GM18520 (cell line): ENCODE results near the gene UNKL.
"Not testable (repeated sequence)": the region's sequence is repeated elsewhere in the genome, so short reads cannot be mapped to it uniquely, and the experiment has no call there.

Experiments used
- ATAC-seq: cut with Tn5 transposase; IDR thresholded peaks from one replicate; pipeline ENCODE4 v1.9.1; 2021; ENCODE audit not compliant: unreplicated experiment

The UNKL gene

GRCh38 chr16:1330260-1330914 is 84.1 kb downstream of the UNKL start:
- no peak for ATAC-seq

GRCh38 chr16:1328961-1329360 is 85.5 kb downstream of the UNKL start:
- ATAC-seq: not testable (repeated sequence)

- not testable (repeated sequence) for ATAC-seq
These were observed 86.4 kb downstream of the UNKL start for GRCh38 chr16:1328136-1328535.

GRCh38 chr16:1327619-1327947 is 86.9 kb downstream of the UNKL start:
- no peak for ATAC-seq

- no peak for ATAC-seq
These were observed 87.4 kb downstream of the UNKL start for GRCh38 chr16:1326946-1327618.

GRCh38 chr16:1326391-1326790 is 88.1 kb downstream of the UNKL start:
- ATAC-seq: no peak

- no peak for ATAC-seq
These were observed 88.7 kb downstream of the UNKL start for GRCh38 chr16:1325673-1326371.

- no peak for ATAC-seq
These were observed 89.2 kb downstream of the UNKL start for GRCh38 chr16:1325261-1325660.

- no peak for ATAC-seq
These were observed 90.1 kb downstream of the UNKL start for GRCh38 chr16:1324286-1324826.

GRCh38 chr16:1323296-1324239 is 90.9 kb downstream of the UNKL start:
- no peak for ATAC-seq

GRCh38 chr16:1322407-1322806 is 92.1 kb downstream of the UNKL start:
- no peak for ATAC-seq

GRCh38 chr16:1320658-1321240 is 93.8 kb downstream of the UNKL start:
- no peak for ATAC-seq

- ATAC-seq: no peak
These were observed 94.4 kb downstream of the UNKL start for GRCh38 chr16:1320097-1320496.

- no peak for ATAC-seq
These were observed 95.5 kb downstream of the UNKL start for GRCh38 chr16:1319041-1319440.

- no peak for ATAC-seq
These were observed 96.3 kb downstream of the UNKL start for GRCh38 chr16:1318268-1318545.

GRCh38 chr16:1317479-1318267 is 96.8 kb downstream of the UNKL start:
- ATAC-seq: no peak

- no peak for ATAC-seq
These were observed 98.5 kb downstream of the UNKL start for GRCh38 chr16:1316033-1316405.

GRCh38 chr16:1315081-1316032 is 99.1 kb downstream of the UNKL start:
- no peak for ATAC-seq
